ENCODE measurements around the gene SLC24A4. TPM values are rescaled to one million over a fixed set of nuclear protein-coding genes. Genes with fewer than 3 reads are reported as not detected.

Gene SLC24A4
- total and polyA plus RNA-seq, 3 donors from 2014 or later, result 3.6 to 10.6 (median 8.5) TPM

DNA sequence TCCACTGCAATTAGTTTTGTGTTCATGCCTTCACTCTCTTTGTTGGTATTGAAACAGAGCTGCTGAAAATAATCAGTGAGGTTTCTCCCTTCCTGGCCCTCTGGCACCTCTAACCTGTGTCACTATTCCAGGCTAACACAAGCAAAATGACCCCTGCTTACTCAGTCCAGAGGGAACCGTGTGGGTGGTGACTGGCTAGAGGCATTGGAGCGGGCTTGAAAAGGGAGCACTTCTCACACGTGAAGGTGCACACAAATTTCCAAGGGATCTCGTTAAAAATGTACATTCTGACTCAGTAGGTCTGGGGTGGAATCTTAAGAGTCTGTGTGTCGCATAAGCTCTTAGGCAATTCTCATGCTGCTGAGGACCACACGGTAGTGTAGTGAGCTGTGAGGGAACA, 1.3 kb upstream of the SLC24A4 start:
- intact Hi-C loops (cut with DNase I; ENCODE audit: low total_unique reads), result no loop called here

DNA sequence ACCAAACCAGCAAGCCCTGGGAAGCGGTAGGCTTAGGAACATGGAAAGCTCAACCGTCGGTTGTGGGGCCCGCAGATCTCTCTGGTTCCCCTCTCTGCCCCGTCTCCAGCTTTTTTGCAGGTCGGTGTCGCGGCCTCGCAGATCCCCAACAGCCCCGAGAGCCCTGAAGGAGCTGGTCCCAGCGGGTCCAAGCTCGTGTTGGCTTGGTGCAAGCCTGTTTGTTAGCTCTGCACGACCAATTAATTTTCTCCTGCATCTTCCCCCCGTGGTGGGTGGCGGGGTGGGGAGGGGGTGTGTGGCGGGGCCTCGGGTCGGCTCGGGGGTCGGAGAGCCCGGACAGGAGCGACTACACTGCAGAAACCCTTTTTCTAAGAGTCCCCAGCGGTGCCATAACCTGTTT, 449 bp upstream of the SLC24A4 start:
- Histone ChIP-seq H3K27me3 (no peaks in the 10 kb centered on the region), H3K4me3 (peak overlapping the region; percentile 57 to 62), H3K4me1 (peaks cover 15% of the 10 kb centered on the region), H3K9me3 (no peaks in the 10 kb centered on the region), H3K36me3 (ENCODE audit: low read depth, missing control alignments) (no peaks in the 10 kb centered on the region), H3K27ac (no peak overlapping the region)
- 4 to 7% methylated on average over 14 to 23 of the region's 23 CpGs for WGBS, 2 donors
- no peak for TF ChIP-seq POLR2A (IDR thresholded peaks at IDR 0.05)
- TF ChIP-seq, protein P1, sequence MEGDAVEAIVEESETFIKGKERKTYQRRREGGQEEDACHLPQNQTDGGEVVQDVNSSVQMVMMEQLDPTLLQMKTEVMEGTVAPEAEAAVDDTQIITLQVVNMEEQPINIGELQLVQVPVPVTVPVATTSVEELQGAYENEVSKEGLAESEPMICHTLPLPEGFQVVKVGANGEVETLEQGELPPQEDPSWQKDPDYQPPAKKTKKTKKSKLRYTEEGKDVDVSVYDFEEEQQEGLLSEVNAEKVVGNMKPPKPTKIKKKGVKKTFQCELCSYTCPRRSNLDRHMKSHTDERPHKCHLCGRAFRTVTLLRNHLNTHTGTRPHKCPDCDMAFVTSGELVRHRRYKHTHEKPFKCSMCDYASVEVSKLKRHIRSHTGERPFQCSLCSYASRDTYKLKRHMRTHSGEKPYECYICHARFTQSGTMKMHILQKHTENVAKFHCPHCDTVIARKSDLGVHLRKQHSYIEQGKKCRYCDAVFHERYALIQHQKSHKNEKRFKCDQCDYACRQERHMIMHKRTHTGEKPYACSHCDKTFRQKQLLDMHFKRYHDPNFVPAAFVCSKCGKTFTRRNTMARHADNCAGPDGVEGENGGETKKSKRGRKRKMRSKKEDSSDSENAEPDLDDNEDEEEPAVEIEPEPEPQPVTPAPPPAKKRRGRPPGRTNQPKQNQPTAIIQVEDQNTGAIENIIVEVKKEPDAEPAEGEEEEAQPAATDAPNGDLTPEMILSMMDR (IDR thresholded peaks at IDR 0.05), result no peak
- no peak for DNase-seq
- intact Hi-C loops (cut with DNase I; ENCODE audit: low total_unique reads), result no loop called here

More for the DNA sequence above, 1.3 kb upstream of the SLC24A4 start:
- Histone ChIP-seq H3K27me3 (no peaks in the 10 kb centered on the region), H3K4me1 (peaks cover 15% of the 10 kb centered on the region), H3K27ac (no peak overlapping the region), H3K4me3 (no peak overlapping the region), H3K36me3 (ENCODE audit: low read depth, missing control alignments) (no peaks in the 10 kb centered on the region), H3K9me3 (no peaks in the 10 kb centered on the region)
- TF ChIP-seq, protein P1 (IDR thresholded peaks at IDR 0.05), result no peak
- TF ChIP-seq POLR2A (IDR thresholded peaks at IDR 0.05), result no peak
- DNase-seq, result no peak
- 56 to 66% methylated on average over 6 of the region's 6 CpGs for WGBS, 2 donors

DNA sequence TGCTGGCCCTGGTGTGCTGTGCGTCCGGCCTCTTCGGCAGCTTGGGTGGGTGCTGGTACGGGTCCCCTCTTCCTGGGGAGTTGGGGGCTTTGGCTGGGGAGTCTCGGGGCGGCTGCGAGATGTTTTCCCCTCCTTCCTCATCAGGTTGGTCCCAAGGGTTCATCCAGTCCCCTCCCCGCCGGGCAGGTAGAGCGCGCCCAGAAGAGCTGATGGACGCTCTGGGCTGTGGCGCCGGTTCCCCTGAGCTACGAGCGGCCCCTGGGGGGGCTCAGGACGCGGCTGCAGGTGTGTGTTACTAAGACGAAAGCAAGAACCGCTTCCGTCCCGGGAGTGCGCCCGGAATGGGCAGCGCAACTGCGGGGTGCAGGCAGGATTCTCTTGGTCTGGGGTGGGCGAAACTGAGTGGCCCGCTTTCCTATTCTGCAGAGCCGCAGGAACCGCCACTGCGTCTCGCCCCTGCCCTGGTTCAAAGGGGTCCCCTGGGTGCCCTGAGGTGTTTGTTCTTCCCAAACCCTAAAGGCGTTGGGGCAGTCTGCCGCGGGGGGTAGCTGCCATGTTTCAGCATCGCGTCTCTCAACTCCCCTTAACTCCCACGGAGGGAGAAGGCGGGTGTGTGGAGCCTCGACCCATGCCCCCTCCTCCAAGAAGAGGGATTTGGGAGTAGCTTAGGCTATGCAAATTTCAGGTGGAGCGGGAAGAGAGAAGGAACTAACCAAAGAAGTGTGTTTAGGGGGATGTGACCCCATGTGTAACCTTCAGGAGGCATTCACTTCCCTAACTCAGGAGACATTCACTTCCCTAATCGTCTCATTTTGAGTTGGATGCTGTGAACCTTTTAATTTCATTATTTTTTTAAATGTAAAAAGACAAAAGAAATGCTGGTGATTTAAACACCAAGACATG, 1.2 kb downstream of the SLC24A4 start:
- Histone ChIP-seq H3K27me3 (no peaks in the 10 kb centered on the region), H3K27ac (no peak overlapping the region), H3K4me3 (peak overlapping the region in 1 of 2 donors; percentile 62), H3K4me1 (peaks cover 15% of the 10 kb centered on the region), H3K9me3 (no peaks in the 10 kb centered on the region), H3K36me3 (ENCODE audit: low read depth, missing control alignments) (no peaks in the 10 kb centered on the region)
- intact Hi-C loops (cut with DNase I; ENCODE audit: low total_unique reads), result no loop called here
- WGBS, 2 donors, result 9 to 22% methylated on average over 9 to 42 of the region's 42 CpGs
- no peak for DNase-seq
- no peak for TF ChIP-seq POLR2A (IDR thresholded peaks at IDR 0.05)
- TF ChIP-seq, protein P1 (IDR thresholded peaks at IDR 0.05), result no peak

DNA sequence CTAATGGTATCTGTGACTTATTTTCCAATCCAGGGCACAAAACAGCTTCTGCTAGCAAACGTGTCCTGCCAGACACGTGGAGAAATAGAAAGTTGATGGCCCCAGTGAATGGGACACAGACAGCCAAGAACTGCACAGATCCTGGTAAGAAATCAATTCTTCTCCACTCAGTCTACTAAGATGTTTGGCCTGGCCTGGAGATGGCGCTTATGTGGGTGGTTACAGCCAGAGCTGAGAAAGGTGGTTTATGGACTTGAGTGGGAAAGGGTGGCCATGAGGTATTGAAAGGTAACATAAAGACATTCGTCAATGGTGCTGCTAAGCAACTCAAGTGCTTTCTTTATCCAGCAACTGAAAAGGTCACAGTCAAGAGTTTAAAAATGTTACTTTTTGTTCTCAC, 2.9 kb downstream of the SLC24A4 start:
- 40 to 50% methylated on average over 4 of the region's 4 CpGs for WGBS, 2 donors

More for the DNA sequence above, 2.9 kb downstream of the SLC24A4 start:
- Histone ChIP-seq H3K4me3 (no peak overlapping the region), H3K9me3 (no peaks in the 10 kb centered on the region), H3K36me3 (ENCODE audit: low read depth, missing control alignments) (no peaks in the 10 kb centered on the region), H3K4me1 (peaks cover 15% of the 10 kb centered on the region), H3K27ac (no peak overlapping the region), H3K27me3 (no peaks in the 10 kb centered on the region)
- TF ChIP-seq, protein P1 (IDR thresholded peaks at IDR 0.05), result no peak
- TF ChIP-seq POLR2A (IDR thresholded peaks at IDR 0.05), result no peak
- intact Hi-C loops (cut with DNase I; ENCODE audit: low total_unique reads), result no loop called here
- peak; percentile 28 for DNase-seq

Measured in testis (tissue), 3 donors.